Left ventricle myocardium inferior (tissue), 1 donor: ENCODE results near the gene HDAC7. TPM values are rescaled to one million over a fixed set of nuclear protein-coding genes. Genes with fewer than 3 reads are reported as not detected.

Source experiments
- DNase-seq: peaks from one replicate; pipeline ENCODE4 v3.0.0-alpha.2; 2020
- H3K27ac ChIP-seq: fragments of 200-600 bp; replicated peaks from 2 replicates; pipeline ENCODE4 v1.8.0; 2021
- H3K27me3 ChIP-seq: fragments of 200-600 bp; 2 replicates; pipeline ENCODE4 v1.8.0; 2021; ENCODE audit warnings: low read depth
- H3K36me3 ChIP-seq: fragments of 200-600 bp; 2 replicates; pipeline ENCODE4 v1.8.0; 2021
- H3K4me1 ChIP-seq: fragments of 200-600 bp; 2 replicates; pipeline ENCODE4 v1.8.0; 2021
- H3K4me3 ChIP-seq: fragments of 200-600 bp; 2 replicates; pipeline ENCODE4 v1.8.0; 2021; ENCODE audit warnings: mild to moderate bottlenecking, moderate library complexity
- H3K9me3 ChIP-seq: fragments of 200-600 bp; replicated peaks from 2 replicates; pipeline ENCODE4 v1.8.0; 2021
- intact Hi-C: fragments of 100-400 bp; cut with micrococcal nuclease; formaldehyde crosslinking; loops from one replicate; pipeline ENCODE4 v1.11.0; 2022
- total RNA-seq: library from RNA; stranded (reverse); fragmentation: NEBNext Ultra II Directional; extraction: Animal tissue kit (Norgen Biotek cat#: 25700); gene quantifications from one replicate; pipeline ENCODE4 v1.2.1, GENCODE V29; 2021
- TF ChIP-seq, protein P1 (sequence below): fragments of 200-600 bp; IDR thresholded peaks from 2 replicates; pipeline ENCODE4 v1.8.0; 2021; ENCODE audit warnings: antibody characterized with exemption, mild to moderate bottlenecking, borderline replicate concordance
- donor health status: DM: no; HTN: yes; CAD: no; lungs with severe emphysema.

HDAC7 gene
- total RNA-seq, 1 donor from 2014 or later = 47.1 TPM

DNA sequence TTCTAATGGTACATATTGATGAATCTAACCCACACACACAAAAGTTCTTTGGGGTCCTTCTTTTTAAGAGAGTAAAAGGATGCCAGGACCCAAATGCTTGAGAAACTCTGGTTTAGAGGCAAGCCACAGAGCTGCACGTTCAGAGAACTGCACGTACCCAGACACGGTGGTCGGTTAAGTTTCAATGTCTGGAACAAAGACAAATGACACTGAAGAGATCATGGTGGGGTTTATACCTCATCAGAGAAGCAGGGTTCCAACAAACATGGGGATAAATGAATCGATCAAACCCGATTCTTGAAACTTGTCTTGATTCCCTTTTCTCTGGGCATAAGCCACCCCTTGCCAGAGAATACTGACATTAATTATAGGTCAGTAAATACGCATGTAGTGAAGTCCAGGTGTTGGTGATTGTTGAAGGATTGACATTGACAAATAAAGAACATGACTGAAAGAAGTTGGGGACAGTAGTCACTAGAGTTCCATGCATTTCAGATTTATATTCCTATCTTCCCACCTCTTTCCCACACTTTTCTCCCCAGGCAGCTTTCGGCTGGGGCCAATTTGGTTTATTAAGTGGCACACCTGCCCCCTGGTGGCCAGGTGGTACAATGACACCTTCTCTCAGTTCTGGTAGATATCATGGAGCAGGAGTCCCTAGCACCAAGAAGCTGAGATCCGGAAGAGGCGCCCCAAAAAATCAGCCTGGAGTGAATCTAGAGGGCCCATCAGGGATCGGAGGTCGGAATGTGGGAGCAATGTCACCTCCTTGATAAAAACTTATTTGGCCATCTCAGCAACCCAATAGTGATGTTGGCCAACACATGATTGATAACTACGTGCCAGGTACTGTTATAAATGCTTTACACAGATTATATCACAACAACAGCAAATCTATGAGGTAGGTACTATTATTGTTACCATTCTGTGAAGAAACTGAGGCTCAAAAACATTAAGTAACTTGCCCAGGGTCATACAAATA, 17.8 kb upstream of the HDAC7 start:
- H3K27me3 ChIP-seq = no peaks in the 10 kb centered on the region
- H3K9me3 ChIP-seq = no peaks in the 10 kb centered on the region
- H3K4me1 ChIP-seq = peaks cover 13% of the 10 kb centered on the region
- TF ChIP-seq, protein P1, sequence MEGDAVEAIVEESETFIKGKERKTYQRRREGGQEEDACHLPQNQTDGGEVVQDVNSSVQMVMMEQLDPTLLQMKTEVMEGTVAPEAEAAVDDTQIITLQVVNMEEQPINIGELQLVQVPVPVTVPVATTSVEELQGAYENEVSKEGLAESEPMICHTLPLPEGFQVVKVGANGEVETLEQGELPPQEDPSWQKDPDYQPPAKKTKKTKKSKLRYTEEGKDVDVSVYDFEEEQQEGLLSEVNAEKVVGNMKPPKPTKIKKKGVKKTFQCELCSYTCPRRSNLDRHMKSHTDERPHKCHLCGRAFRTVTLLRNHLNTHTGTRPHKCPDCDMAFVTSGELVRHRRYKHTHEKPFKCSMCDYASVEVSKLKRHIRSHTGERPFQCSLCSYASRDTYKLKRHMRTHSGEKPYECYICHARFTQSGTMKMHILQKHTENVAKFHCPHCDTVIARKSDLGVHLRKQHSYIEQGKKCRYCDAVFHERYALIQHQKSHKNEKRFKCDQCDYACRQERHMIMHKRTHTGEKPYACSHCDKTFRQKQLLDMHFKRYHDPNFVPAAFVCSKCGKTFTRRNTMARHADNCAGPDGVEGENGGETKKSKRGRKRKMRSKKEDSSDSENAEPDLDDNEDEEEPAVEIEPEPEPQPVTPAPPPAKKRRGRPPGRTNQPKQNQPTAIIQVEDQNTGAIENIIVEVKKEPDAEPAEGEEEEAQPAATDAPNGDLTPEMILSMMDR = peak; percentile 92
- DNase-seq = peak; percentile 75
- H3K36me3 ChIP-seq = no peaks in the 10 kb centered on the region
- no peak overlapping the region for H3K4me3 ChIP-seq
- intact Hi-C loops = loop anchor here (5.0 to 10.0 kb wide), 3 partner anchors 35 to 120 kb away; partner anchors contain the start of gene SLC48A1
- H3K27ac ChIP-seq = no peak overlapping the region

DNA sequence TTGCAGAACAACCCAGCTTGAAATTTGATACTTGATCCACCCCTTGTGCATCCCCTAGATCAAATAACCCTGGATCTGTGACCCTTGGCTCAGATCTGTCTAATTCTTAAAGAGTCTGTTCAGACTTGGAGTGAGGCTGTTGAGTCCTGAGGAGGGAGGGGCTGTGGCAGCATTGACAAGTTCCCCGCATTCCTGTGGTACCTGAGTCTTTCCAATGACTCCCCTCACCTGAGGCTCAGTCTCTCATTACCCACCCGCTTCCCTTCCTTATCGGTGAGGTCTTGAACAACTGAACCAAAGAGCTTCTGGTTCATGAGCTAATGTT, 16.1 kb upstream of the HDAC7 start:
- Histone ChIP-seq H3K4me1 (peaks cover 16% of the 10 kb centered on the region), H3K4me3 (no peak overlapping the region), H3K27ac (no peak overlapping the region), H3K27me3 (no peaks in the 10 kb centered on the region), H3K36me3 (no peaks in the 10 kb centered on the region), H3K9me3 (no peaks in the 10 kb centered on the region)
- TF ChIP-seq, protein P1 = no peak
- intact Hi-C loops = loop anchor here (5.0 to 10.0 kb wide), 3 partner anchors 33 to 118 kb away; partner anchors contain the start of gene SLC48A1
- no peak for DNase-seq

DNA sequence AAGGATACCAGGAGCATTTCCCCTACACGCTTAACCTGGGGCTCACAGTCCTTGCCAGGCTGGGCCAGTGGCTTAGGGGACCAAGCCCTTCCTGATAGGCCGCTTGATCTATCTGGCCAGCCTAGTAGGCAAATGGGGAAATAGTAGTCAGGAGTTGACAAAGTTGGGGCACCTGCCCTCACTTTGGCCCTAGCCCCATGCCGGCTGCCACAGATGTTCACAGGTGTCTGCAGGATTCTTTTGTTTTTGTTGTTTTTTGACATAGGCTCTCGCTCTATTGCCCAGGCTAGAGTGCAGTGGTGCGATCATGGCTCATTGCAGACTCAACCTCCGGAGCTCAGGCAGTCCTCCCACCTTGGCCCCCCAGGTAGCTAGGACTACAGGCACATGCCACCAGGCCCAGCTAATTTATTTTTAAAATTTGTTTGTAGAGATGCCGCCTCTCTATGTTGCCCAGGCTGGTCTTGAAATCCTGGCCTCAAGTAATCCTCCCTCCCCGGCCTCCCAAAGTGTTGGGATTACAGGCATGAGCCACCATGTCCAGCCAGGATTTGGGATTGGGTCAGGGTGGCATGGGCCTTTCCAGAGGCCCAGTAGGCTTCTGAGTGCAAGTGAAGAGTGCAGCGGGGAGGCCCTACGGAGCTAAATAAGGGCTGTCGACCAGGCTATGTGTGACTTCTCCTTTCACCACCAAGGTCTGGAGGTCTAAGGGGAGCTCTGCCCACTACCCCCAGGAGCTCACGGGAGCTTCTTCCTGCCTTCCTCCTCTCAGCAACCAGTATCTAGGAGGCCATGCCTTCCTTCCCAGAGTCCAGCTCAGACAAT, 15.5 kb upstream of the HDAC7 start:
- no peak for DNase-seq
- intact Hi-C loops = loop anchor here (5.0 to 10.0 kb wide), 3 partner anchors 33 to 118 kb away; partner anchors contain the start of gene SLC48A1
- TF ChIP-seq, protein P1 = no peak
- H3K36me3 ChIP-seq = no peaks in the 10 kb centered on the region
- no peak overlapping the region for H3K27ac ChIP-seq
- H3K27me3 ChIP-seq = no peaks in the 10 kb centered on the region
- H3K9me3 ChIP-seq = no peaks in the 10 kb centered on the region
- H3K4me1 ChIP-seq = peaks cover 22% of the 10 kb centered on the region
- no peak overlapping the region for H3K4me3 ChIP-seq

DNA sequence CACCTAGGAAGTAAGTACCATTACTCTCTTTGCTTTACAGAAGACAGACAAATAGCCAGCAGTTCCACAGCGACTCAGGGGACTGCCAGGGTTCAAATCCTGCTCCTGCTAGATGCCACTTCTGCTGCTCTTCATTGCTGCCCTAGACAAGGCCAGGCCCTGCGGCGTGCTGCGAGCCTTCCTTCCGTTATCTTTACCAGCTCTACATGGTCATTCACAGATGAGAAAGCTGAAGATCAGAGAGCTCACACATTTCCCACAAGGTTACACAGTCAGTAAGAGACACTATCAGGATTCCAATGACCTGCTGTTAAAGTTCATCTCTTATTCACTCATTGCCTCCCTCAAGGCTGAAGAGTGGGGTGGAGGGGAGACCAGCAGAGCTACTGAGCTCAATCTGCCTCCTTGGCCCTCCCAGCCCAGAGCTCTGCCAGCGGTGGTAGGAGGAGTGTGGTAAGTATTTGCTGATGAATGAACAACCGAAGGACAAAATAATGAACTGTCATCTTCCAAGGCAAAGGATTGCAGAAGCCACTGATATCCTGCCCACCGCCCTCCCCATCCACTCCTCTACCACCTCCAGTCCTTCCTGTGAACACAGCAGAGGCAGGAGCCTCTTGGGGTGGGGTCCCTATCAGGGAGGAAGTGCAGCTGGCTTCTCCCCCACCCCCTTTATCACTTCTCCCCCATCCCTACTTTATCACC, 14.6 kb upstream of the HDAC7 start:
- TF ChIP-seq, protein P1 = no peak
- Histone ChIP-seq H3K4me3 (no peak overlapping the region), H3K36me3 (no peaks in the 10 kb centered on the region), H3K4me1 (peaks cover 30% of the 10 kb centered on the region), H3K27me3 (no peaks in the 10 kb centered on the region), H3K27ac (no peak overlapping the region), H3K9me3 (no peaks in the 10 kb centered on the region)
- no peak for DNase-seq
- intact Hi-C loops = loop anchor here (10.0 kb wide), 1 partner anchor 60 kb away; the partner anchor contains the start of gene SLC48A1

DNA sequence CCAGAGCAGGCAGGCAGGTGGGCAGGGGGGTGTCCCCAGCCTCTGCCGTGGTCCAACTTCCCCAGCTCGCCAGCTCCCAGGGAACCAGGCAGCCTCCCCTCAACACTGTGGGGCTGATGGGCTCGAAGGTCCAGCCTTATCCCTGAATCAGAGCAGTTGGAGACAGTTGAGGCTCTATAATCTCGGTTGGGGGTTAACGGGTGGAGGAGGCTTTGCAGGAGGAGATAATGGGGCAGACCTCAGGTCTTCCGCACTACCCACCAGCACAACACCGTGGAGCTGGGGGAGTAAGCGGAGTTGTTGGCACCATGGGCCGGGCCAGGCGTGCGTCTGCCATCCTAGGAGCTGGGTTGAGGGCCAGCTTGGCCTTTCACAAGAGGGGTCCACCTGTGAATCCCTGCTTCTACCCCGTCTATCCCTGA, 13.9 kb upstream of the HDAC7 start:
- H3K4me1 ChIP-seq = peaks cover 38% of the 10 kb centered on the region
- DNase-seq = no peak

More for the DNA sequence above, 13.9 kb upstream of the HDAC7 start:
- H3K27ac ChIP-seq = no peak overlapping the region
- H3K27me3 ChIP-seq = no peaks in the 10 kb centered on the region
- no peak overlapping the region for H3K4me3 ChIP-seq
- TF ChIP-seq, protein P1 = no peak
- no peaks in the 10 kb centered on the region for H3K36me3 ChIP-seq
- H3K9me3 ChIP-seq = no peaks in the 10 kb centered on the region
- intact Hi-C loops = loop anchor here (10.0 kb wide), 1 partner anchor 59 kb away; the partner anchor contains the start of gene SLC48A1
